GM12891 (cell line): ENCODE results near the gene MED23.

Experiments
- POLR2A ChIP-seq: IDR thresholded peaks from 2 replicates; pipeline ENCODE4 v1.6.1; 2011; ENCODE audit warnings: low read depth, low read length, control low read depth
- POLR2AphosphoS5 ChIP-seq: IDR thresholded peaks from 2 replicates; pipeline ENCODE4 v1.6.1; 2011; ENCODE audit warnings: low read depth, low read length, control low read depth
- TAF1 ChIP-seq: IDR thresholded peaks from 2 replicates; pipeline ENCODE4 v1.6.1; 2011; ENCODE audit warnings: low read depth, low read length, control low read depth

- TF ChIP-seq TAF1 (no peak), POLR2AphosphoS5 (no peak), POLR2A (no peak)
Measured at GRCh38 chr6:131669891-131670290, 41.8 kb upstream of the MED23 start.
